Astrocyte of the spinal cord (primary cell): Measurements from ENCODE around the gene PLCL1.

Source experiments
- DNase-seq: peaks from one replicate; pipeline ENCODE4 v3.0.0; 2011; ENCODE audit warnings: low read depth, low spot score
- H3K4me3 ChIP-seq: 2 replicates; pipeline ENCODE4 v1.5.1; 2011; ENCODE audit warnings: low read depth, mild to moderate bottlenecking, low read length, moderate library complexity
- in situ Hi-C: cut with HindIII; loops from 2 replicates; pipeline ENCODE4 v1.10.0; 2017; ENCODE audit warnings: low sequenced_read_pairs
- TF ChIP-seq, protein P1 (sequence below): IDR thresholded peaks from 2 replicates; pipeline ENCODE4 v1.5.1; 2012; ENCODE audit warnings: low read depth, mild to moderate bottlenecking, low read length, inconsistent platforms

Gene PLCL1

DNA sequence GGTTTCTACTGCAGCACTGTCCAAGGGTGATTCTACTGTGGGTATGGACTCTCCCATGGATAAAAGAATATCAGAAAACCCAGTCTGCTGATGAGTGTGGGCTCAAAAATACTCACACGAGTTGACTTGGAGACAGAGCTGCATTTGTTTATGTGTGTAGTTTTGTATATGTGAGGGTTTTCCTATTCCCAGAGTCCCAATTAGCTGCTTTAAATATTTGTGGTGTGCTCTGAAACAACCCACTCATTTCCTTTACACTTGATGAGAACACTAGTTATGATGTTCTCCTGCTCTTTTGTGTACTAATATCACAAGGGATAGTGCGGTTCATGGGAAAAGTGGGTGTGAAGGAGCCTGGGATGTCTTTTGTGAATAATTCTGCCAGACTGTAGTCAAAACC is 337.3 kb downstream of the PLCL1 start:
- no peak overlapping the region for H3K4me3 ChIP-seq
- TF ChIP-seq, protein P1, sequence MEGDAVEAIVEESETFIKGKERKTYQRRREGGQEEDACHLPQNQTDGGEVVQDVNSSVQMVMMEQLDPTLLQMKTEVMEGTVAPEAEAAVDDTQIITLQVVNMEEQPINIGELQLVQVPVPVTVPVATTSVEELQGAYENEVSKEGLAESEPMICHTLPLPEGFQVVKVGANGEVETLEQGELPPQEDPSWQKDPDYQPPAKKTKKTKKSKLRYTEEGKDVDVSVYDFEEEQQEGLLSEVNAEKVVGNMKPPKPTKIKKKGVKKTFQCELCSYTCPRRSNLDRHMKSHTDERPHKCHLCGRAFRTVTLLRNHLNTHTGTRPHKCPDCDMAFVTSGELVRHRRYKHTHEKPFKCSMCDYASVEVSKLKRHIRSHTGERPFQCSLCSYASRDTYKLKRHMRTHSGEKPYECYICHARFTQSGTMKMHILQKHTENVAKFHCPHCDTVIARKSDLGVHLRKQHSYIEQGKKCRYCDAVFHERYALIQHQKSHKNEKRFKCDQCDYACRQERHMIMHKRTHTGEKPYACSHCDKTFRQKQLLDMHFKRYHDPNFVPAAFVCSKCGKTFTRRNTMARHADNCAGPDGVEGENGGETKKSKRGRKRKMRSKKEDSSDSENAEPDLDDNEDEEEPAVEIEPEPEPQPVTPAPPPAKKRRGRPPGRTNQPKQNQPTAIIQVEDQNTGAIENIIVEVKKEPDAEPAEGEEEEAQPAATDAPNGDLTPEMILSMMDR: no peak
- in situ Hi-C loops: no loop called here
- DNase-seq: no peak

GRCh38 chr2:198143156-198143555 is 338.8 kb downstream of the PLCL1 start:
- TF ChIP-seq, protein P1: no peak
- H3K4me3 ChIP-seq: no peak overlapping the region
- DNase-seq: no peak
- in situ Hi-C loops: no loop called here

- no peak overlapping the region for H3K4me3 ChIP-seq
- TF ChIP-seq, protein P1: no peak
- in situ Hi-C loops: no loop called here
- DNase-seq: no peak
Observed at GRCh38 chr2:198143793-198144192, 339.4 kb downstream of the PLCL1 start.

- H3K4me3 ChIP-seq: no peak overlapping the region
- in situ Hi-C loops: no loop called here
- TF ChIP-seq, protein P1: no peak
- no peak for DNase-seq
Observed at GRCh38 chr2:198144660-198145059, 340.3 kb downstream of the PLCL1 start.

DNA sequence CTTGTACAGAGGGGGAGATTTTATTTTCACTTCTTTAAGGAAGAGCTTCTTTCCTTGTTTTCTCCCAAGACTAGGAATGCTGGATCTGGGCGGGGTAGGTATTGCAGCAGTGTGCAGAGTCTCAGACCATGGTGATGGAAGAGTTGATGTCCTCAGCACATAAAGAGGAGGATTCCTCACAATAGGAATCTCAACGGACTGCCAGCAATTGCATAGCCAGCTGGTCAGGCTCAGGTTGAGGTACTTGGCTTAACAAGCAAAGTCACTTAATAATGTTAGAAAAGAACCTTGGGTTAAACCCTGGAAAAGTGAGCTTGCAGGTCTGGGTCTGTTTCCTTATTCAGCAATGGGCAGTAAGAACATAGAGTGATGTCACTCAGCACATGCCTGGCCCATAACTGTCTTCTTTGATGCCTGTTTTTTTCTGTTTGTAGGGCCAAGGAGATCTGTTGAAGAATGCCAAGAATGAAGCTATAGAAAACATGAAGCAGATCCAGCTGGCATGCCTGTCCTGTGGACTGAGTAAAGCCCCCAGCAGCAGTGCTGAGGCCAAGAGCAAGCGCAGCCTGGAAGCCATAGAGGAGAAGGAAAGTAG is 342.1 kb downstream of the PLCL1 start:
- no peak overlapping the region for H3K4me3 ChIP-seq
- no peak for DNase-seq
- TF ChIP-seq, protein P1: no peak
- in situ Hi-C loops: no loop called here

DNA sequence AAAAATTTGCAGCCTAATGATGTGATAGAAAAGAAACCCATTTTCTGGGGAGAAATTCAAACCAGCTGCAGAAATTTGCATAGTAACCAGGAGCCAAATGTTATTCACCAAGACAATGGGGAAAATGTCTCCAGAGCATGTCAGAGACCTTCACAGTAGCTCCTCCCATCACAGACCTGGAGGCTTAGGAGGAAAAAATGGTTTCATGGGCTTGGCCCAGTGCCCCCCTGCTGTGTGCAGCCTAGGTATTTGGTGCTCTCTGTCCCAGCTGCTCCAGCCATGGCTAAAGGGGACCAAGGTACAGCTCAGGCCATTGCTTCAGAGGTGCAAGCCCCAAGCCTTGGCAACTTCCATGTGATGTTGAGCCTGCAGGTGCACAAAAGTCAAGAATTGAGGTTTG is 352.9 kb downstream of the PLCL1 start:
- in situ Hi-C loops: no loop called here
- H3K4me3 ChIP-seq: no peak overlapping the region
- TF ChIP-seq, protein P1: no peak

DNA sequence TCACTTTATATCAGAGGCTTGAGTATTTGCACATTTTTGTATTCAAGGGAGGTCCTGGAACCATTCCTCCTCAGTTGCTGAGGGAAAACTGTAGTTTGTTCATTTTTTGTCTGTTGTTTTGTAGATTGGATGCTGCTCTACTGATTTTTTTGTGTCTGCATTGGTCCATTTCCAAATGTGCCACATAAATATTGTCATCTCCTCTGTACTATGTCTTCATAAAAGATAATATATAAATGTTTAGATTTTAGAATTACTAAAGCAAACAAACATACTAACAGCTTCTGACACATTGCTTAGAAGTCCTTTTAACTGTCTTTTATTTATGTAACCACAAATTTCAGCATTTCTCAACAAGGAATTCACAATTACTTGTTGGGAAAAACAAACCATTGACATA is 356.8 kb downstream of the PLCL1 start:
- in situ Hi-C loops: no loop called here
- DNase-seq: no peak
- TF ChIP-seq, protein P1: no peak
- H3K4me3 ChIP-seq: no peak overlapping the region

More for the DNA sequence above, 352.9 kb downstream of the PLCL1 start:
- no peak for DNase-seq
